IMR-90 (cell line): ENCODE data around the gene ZFYVE21. TPM values are rescaled to one million over a fixed set of nuclear protein-coding genes. Genes with fewer than 3 reads are reported as not detected.

ENCODE experiments used
- ATAC-seq: fragments of 200-7000 bp; cut with Tn5 transposase; 2 replicates; pipeline ENCODE4 v1.9.1; 2020; ENCODE audit warnings: low read depth, mild to moderate bottlenecking, moderate library complexity
- BruUV-seq: library from RNA; stranded (reverse); fragments of 400-500 nt; replicated peaks from 2 replicates; lab custom pipeline; 2021; lab: Mats Ljungman, UMichigan
- CTCF ChIA-PET: fragments of 300-600 bp; formaldehyde crosslinking; extraction: SDS; loops from one replicate; lab custom pipeline; 2021; ENCODE audit warnings: antibody characterized with exemption; lab: Yijun Ruan, JAX
- POLR2A ChIA-PET: fragments of 300-600 bp; sonication (Branson Sonifier 250); formaldehyde crosslinking; loops from one replicate; lab custom pipeline; 2022; ENCODE audit warnings: antibody characterized with exemption; ENCODE audit not compliant: unreplicated experiment; lab: Charles Lee
- DNase-seq: peaks from one replicate; pipeline ENCODE4 v3.0.0; 2013
- H2AFZ ChIP-seq: replicated peaks from 2 replicates; pipeline ENCODE3; 2013; ENCODE audit warnings: low read length, mild to moderate bottlenecking; ENCODE audit not compliant: poor library complexity
- H2AK5ac ChIP-seq: 2 replicates; pipeline ENCODE4 v1.6.1; 2013; ENCODE audit warnings: low read depth, low read length, inconsistent platforms
- H2AK9ac ChIP-seq: replicated peaks from 2 replicates; pipeline ENCODE3; 2013; ENCODE audit warnings: mild to moderate bottlenecking, low read depth, low read length, moderate library complexity; ENCODE audit not compliant: poor library complexity
- H2BK120ac ChIP-seq: 2 replicates; pipeline ENCODE4 v1.6.1; 2013; ENCODE audit warnings: low read depth, low read length, inconsistent platforms
- H2BK15ac ChIP-seq: 3 replicates; pipeline ENCODE4 v1.6.1; 2013; ENCODE audit warnings: low read depth, low read length, inconsistent platforms
- H2BK20ac ChIP-seq: 2 replicates; pipeline ENCODE4 v1.6.1; 2013; ENCODE audit warnings: low read depth, mild to moderate bottlenecking, inconsistent platforms, low read length, moderate library complexity
- H2BK5ac ChIP-seq: 2 replicates; pipeline ENCODE4 v1.6.1; 2013; ENCODE audit warnings: mild to moderate bottlenecking, low read depth, low read length, inconsistent platforms; ENCODE audit not compliant: poor library complexity, severe bottlenecking
- H3K14ac ChIP-seq: replicated peaks from 2 replicates; pipeline ENCODE4 v1.6.1; 2013; ENCODE audit warnings: low read depth, low read length, inconsistent platforms
- H3K18ac ChIP-seq: 2 replicates; pipeline ENCODE4 v1.6.1; 2013; ENCODE audit warnings: low read depth, low read length, control low read depth
- H3K23ac ChIP-seq: 2 replicates; pipeline ENCODE4 v1.6.1; 2013; ENCODE audit warnings: low read depth, low read length, inconsistent platforms
- H3K27ac ChIP-seq: 2 replicates; pipeline ENCODE4 v1.5.1; 2013; ENCODE audit warnings: mild to moderate bottlenecking, control low read depth, low read length; ENCODE audit not compliant: insufficient read depth
- H3K27me3 ChIP-seq: 2 replicates; pipeline ENCODE4 v1.6.1; 2013; ENCODE audit warnings: low read length; ENCODE audit not compliant: control insufficient read depth, insufficient read depth
- H3K36me3 ChIP-seq: 2 replicates; pipeline ENCODE4 v1.6.1; 2013; ENCODE audit warnings: low read length, mixed read lengths; ENCODE audit not compliant: control insufficient read depth, insufficient read depth
- H3K4ac ChIP-seq: 2 replicates; pipeline ENCODE4 v1.6.1; 2013; ENCODE audit warnings: low read depth, low read length, inconsistent platforms
- H3K4me1 ChIP-seq: 2 replicates; pipeline ENCODE4 v1.6.1; 2013; ENCODE audit warnings: low read length, mixed read lengths; ENCODE audit not compliant: control insufficient read depth, insufficient read depth
- H3K4me2 ChIP-seq: 2 replicates; pipeline ENCODE4 v1.6.1; 2013; ENCODE audit warnings: low read depth, mild to moderate bottlenecking, control low read depth, low read length, moderate library complexity
- H3K4me3 ChIP-seq: 2 replicates; pipeline ENCODE4 v1.5.1; 2013; ENCODE audit warnings: low read depth, mild to moderate bottlenecking, control low read depth, low read length, moderate library complexity; ENCODE audit not compliant: insufficient read depth
- H3K56ac ChIP-seq: 2 replicates; pipeline ENCODE4 v1.6.1; 2013; ENCODE audit warnings: low read length, inconsistent platforms; ENCODE audit not compliant: insufficient read depth; ENCODE audit errors: extremely low read depth
- H3K79me1 ChIP-seq, 2 experiments: 2 replicates each; pipeline ENCODE4 v1.6.1; 2013; ENCODE audit warnings: low read length in 2 of 2, inconsistent platforms in 1 of 2, low read depth in 1 of 2
- H3K9ac ChIP-seq: 2 replicates; pipeline ENCODE4 v1.6.1; 2013; ENCODE audit warnings: low read depth, low read length, control low read depth
- H3K9me1 ChIP-seq: 2 replicates; pipeline ENCODE4 v1.6.1; 2013; ENCODE audit warnings: low read length, inconsistent platforms; ENCODE audit not compliant: insufficient read depth
- H3K9me3 ChIP-seq: 2 replicates; pipeline ENCODE4 v1.6.1; 2013; ENCODE audit warnings: low read length; ENCODE audit not compliant: control insufficient read depth, insufficient read depth
- H4K20me1 ChIP-seq: 2 replicates; pipeline ENCODE4 v1.6.1; 2013; ENCODE audit warnings: low read length, inconsistent platforms; ENCODE audit not compliant: insufficient read depth
- H4K5ac ChIP-seq: 2 replicates; pipeline ENCODE4 v1.6.1; 2013; ENCODE audit warnings: mild to moderate bottlenecking, low read depth, low read length, control low read depth
- H4K8ac ChIP-seq, 2 experiments: 2 replicates each; pipeline ENCODE4 v1.6.1; 2013; ENCODE audit warnings: low read depth in 2 of 2, low read length in 2 of 2, control low read depth in 1 of 2, inconsistent platforms in 1 of 2
- H4K91ac ChIP-seq: 2 replicates; pipeline ENCODE4 v1.6.1; 2013; ENCODE audit warnings: low read depth, low read length, inconsistent platforms; ENCODE audit not compliant: insufficient read depth
- MAZ ChIP-seq: IDR thresholded peaks from 2 replicates; pipeline ENCODE4 v1.6.1; 2012; ENCODE audit warnings: low read depth, mild to moderate bottlenecking, low read length, improper control_type of control experiment, moderate library complexity, borderline replicate concordance
- WGBS, 2 experiments: methylation state at CpG; one replicate each; pipeline versions ENCODE4 v1.1.5 to v1.1.7; 2013; ENCODE audit warnings: missing lambda C conversion rate in 2 of 2; ENCODE audit not compliant: insufficient read length in 1 of 2; ENCODE audit errors: extremely low coverage in 2 of 2; 5-methylcytosine and 5-hydroxymethylcytosine counted together
- dilution Hi-C: fragments of 300-500 bp; cut with HindIII; formaldehyde crosslinking; loops from one replicate; pipeline ENCODE4 v1.14.3; 2018; ENCODE audit warnings: low sequenced_read_pairs; ENCODE audit not compliant: unreplicated experiment
- in situ Hi-C: fragments of 300-500 bp; cut with MboI; formaldehyde crosslinking; loops from 3 replicates; pipeline ENCODE4 v1.14.3; 2019; ENCODE audit warnings: low sequenced_read_pairs, inconsistent platforms, mixed read lengths
- intact Hi-C: fragments of 100-400 bp; cut with micrococcal nuclease; formaldehyde crosslinking; loops from 2 replicates; pipeline ENCODE4 v1.10.0; 2022
- polyA plus RNA-seq, 3 experiments: library from polyadenylated mRNA; depleted of rRNA; stranded (reverse); fragments of >200 nt; gene quantifications; 2 replicates each; pipeline ENCODE4 v1.2.3, GENCODE V29; 2012; ENCODE audit warnings: low replicate concordance in 1 of 3
- total RNA-seq: library from RNA; depleted of rRNA; stranded (reverse); fragments of >200 nt; gene quantifications from 2 replicates; pipeline ENCODE4 v1.2.3, GENCODE V29; 2012

Gene ZFYVE21
- total and polyA plus RNA-seq, 2 of the 4 experiments (the other 2 are of a cell fraction): 41.2 to 89.2 TPM

- Histone ChIP-seq H3K4ac (no peak overlapping the region), H4K8ac (no peak overlapping the region), H3K14ac (no peak overlapping the region), H3K9me1 (no peaks in the 10 kb centered on the region; the same call in 1 of the 2 replicates), H2BK5ac (no peak overlapping the region), H3K27ac (no peak overlapping the region), H2AFZ (no peak overlapping the region), H3K4me3 (no peak overlapping the region), H3K4me1 (no peaks in the 10 kb centered on the region), H3K56ac (no peak overlapping the region), H4K20me1 (no peaks in the 10 kb centered on the region; the same call in 1 of the 2 replicates), H2AK9ac (no peak overlapping the region), H4K5ac (no peak overlapping the region), H3K9me3 (no peaks in the 10 kb centered on the region), H4K91ac (no peak overlapping the region), H3K79me1 (no peaks in the 10 kb centered on the region), H3K27me3 (no peaks in the 10 kb centered on the region), H2BK120ac (no peak overlapping the region), H3K23ac (no peak overlapping the region), H3K9ac (no peak overlapping the region), H3K18ac (no peak overlapping the region), H3K4me2 (no peak overlapping the region), H2BK20ac (no peak overlapping the region), H2AK5ac (no peak overlapping the region), H2BK15ac (no peak overlapping the region), H3K36me3 (peaks cover 34% of the 10 kb centered on the region)
- 85% methylated on average over 6 of the region's 12 CpGs; no CpG with 5 or more reads in 1 of the 2 experiments for WGBS, 2 experiments
- TF ChIP-seq MAZ: no peak
- no TSS peak for BruUV-seq
- ATAC-seq: no peak
- ChIA-PET CTCF (no interaction called here), POLR2A (no interaction called here)
- in situ Hi-C loops: no loop called here
- no peak for DNase-seq
- dilution Hi-C loops: no loop called here
- intact Hi-C loops: no loop called here
These were observed 19.4 kb downstream of the ZFYVE21 start for GRCh38 chr14:103735022-103735421.
